Panc1 (cell line): Measurements from ENCODE around the gene PEPD. TPM values are rescaled to one million over a fixed set of nuclear protein-coding genes. Genes with fewer than 3 reads are reported as not detected.

Experiments used
- ATAC-seq: fragments of 200-7000 bp; cut with Tn5 transposase; 2 replicates; pipeline ENCODE4 v1.9.1; 2020; ENCODE audit warnings: mild to moderate bottlenecking, moderate library complexity
- BruUV-seq: library from RNA; stranded (reverse); fragments of 400-500 nt; replicated peaks from 2 replicates; lab custom pipeline; 2021; lab: Mats Ljungman, UMichigan
- CTCF ChIA-PET: fragments of 300-600 bp; sonication (Branson Sonifier 250); formaldehyde crosslinking; loops from one replicate; lab custom pipeline; 2022; ENCODE audit warnings: antibody characterized with exemption; lab: Charles Lee
- POLR2A ChIA-PET: fragments of 300-600 bp; sonication (Branson Sonifier 250); formaldehyde crosslinking; loops from one replicate; lab custom pipeline; 2022; ENCODE audit warnings: antibody characterized with exemption; lab: Charles Lee
- DNase-seq: peaks from one replicate; pipeline ENCODE4 v3.0.0-alpha.2; 2010; ENCODE audit warnings: low read depth, low spot score
- H3K27ac ChIP-seq: 2 replicates; pipeline ENCODE4 v1.5.1; 2011; ENCODE audit warnings: mild to moderate bottlenecking, low read length, inconsistent platforms
- H3K27me3 ChIP-seq: fragments of 200-500 bp; sonication (Bioruptor generic); 2 replicates; pipeline ENCODE4 v1.6.0; 2014; ENCODE audit warnings: low read length, inconsistent platforms; ENCODE audit not compliant: control insufficient read depth, insufficient read depth
- H3K36me3 ChIP-seq: fragments of 200-500 bp; sonication (Bioruptor generic); 2 replicates; pipeline ENCODE4 v1.5.1; 2014; ENCODE audit warnings: inconsistent platforms, mild to moderate bottlenecking, low read length, moderate library complexity; ENCODE audit not compliant: control insufficient read depth, insufficient read depth
- H3K4me1 ChIP-seq: 2 replicates; pipeline ENCODE4 v1.5.1; 2011; ENCODE audit warnings: inconsistent platforms, mild to moderate bottlenecking, low read length, moderate library complexity; ENCODE audit not compliant: control insufficient read depth, insufficient read depth
- H3K4me3 ChIP-seq, 2 experiments: 2 replicates each; pipeline ENCODE4 v1.5.1; 2011 to 2012; ENCODE audit warnings: low read depth in 2 of 2, low read length in 2 of 2, mild to moderate bottlenecking in 2 of 2, inconsistent platforms in 1 of 2, moderate library complexity in 1 of 2
- H3K9me3 ChIP-seq: fragments of 200-500 bp; sonication (Bioruptor generic); 2 replicates; pipeline ENCODE4 v1.5.1; 2014; ENCODE audit warnings: low read depth, mild to moderate bottlenecking, inconsistent platforms, low read length, moderate library complexity; ENCODE audit not compliant: control insufficient read depth, insufficient read depth
- POLR2AphosphoS5 ChIP-seq: IDR thresholded peaks from 2 replicates; pipeline ENCODE4 v1.6.1; 2012; ENCODE audit warnings: mild to moderate bottlenecking, low read depth, low read length, moderate library complexity
- SIN3A ChIP-seq: IDR thresholded peaks from 2 replicates; pipeline ENCODE4 v1.6.1; 2012; ENCODE audit warnings: low read depth, mild to moderate bottlenecking, low read length, moderate library complexity, borderline replicate concordance; ENCODE audit not compliant: insufficient read depth
- TCF7L2 ChIP-seq: IDR thresholded peaks from 2 replicates; pipeline ENCODE4 v1.6.1; 2011; ENCODE audit warnings: mild to moderate bottlenecking, low read depth, low read length, inconsistent platforms
- in situ Hi-C: cut with HindIII; loops from 2 replicates; pipeline ENCODE4 v1.10.0; 2016; ENCODE audit warnings: low sequenced_read_pairs, low pct_unique_long_range_greater_than_20kb
- intact Hi-C: fragments of 100-400 bp; cut with micrococcal nuclease; formaldehyde crosslinking; loops from one replicate; pipeline ENCODE4 v1.10.0; 2022; ENCODE audit not compliant: unreplicated experiment
- total RNA-seq: library from RNA; stranded (reverse); gene quantifications from one replicate; pipeline ENCODE4 v1.2.1, GENCODE V29; 2021; ENCODE audit not compliant: unreplicated experiment
- TF ChIP-seq, protein P1 (sequence below), 2 experiments: IDR thresholded peaks; 2 replicates each; pipeline ENCODE4 v1.6.1; 2011 to 2012; ENCODE audit warnings: low read depth in 2 of 2, control low read depth in 1 of 2, low read length in 1 of 2, mild to moderate bottlenecking in 1 of 2, moderate library complexity in 1 of 2; ENCODE audit not compliant: insufficient read depth in 1 of 2
- TF ChIP-seq, protein P2 (sequence below): fragments of 450-650 bp; IDR thresholded peaks from 2 replicates; pipeline ENCODE4 v1.5.1; 2017; ENCODE audit warnings: mild to moderate bottlenecking

Gene PEPD
- total RNA-seq, 1 experiment from 2014 or later: 102 TPM

DNA sequence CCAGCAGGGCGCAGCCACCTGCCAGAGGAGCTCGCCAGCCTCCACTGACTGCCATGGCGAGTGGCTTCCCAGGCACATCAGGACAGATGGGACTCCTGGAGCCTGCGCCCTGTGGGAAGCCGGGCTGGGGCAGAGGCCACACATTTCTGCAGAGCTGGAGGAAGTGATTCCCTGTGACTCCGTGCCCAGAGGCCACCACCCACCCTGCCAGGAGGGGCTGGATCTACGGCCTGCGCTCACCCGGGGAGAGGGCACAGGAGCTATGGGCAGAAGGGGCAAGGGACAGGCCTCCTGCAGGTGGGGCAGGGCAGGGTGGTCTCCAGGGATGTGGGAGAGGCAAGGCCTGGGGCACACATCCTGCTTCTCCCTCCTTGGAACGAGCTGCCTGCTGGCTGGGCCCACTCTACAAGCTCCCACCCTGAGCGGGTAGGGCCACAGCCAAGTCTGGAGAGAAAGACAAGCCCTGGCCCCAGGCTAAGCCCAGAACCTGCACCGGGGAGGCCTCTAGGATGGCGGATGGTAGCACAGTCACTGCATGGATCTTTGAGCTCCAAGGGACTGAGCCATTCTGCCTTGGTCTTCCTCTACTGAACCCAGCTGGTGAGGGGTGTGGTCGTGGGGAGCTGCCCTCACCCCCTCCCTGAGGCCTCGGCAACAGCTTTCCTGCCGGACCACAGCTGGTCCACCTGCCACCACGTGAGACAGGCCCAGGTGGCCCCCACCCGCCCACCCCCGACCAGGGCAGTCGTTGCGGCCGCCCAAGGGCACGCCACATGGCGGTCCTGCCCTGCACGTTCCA, 107.5 kb downstream of the PEPD start:
- POLR2A ChIA-PET: no interaction called here
- BruUV-seq: no TSS peak
- Histone ChIP-seq H3K4me3 (no peak overlapping the region), H3K27me3 (no peaks in the 10 kb centered on the region), H3K36me3 (no peaks in the 10 kb centered on the region), H3K4me1 (peaks cover 4% of the 10 kb centered on the region; the same call in 1 of the 2 replicates), H3K27ac (no peak overlapping the region), H3K9me3 (no peaks in the 10 kb centered on the region)
- TF ChIP-seq, protein P1, sequence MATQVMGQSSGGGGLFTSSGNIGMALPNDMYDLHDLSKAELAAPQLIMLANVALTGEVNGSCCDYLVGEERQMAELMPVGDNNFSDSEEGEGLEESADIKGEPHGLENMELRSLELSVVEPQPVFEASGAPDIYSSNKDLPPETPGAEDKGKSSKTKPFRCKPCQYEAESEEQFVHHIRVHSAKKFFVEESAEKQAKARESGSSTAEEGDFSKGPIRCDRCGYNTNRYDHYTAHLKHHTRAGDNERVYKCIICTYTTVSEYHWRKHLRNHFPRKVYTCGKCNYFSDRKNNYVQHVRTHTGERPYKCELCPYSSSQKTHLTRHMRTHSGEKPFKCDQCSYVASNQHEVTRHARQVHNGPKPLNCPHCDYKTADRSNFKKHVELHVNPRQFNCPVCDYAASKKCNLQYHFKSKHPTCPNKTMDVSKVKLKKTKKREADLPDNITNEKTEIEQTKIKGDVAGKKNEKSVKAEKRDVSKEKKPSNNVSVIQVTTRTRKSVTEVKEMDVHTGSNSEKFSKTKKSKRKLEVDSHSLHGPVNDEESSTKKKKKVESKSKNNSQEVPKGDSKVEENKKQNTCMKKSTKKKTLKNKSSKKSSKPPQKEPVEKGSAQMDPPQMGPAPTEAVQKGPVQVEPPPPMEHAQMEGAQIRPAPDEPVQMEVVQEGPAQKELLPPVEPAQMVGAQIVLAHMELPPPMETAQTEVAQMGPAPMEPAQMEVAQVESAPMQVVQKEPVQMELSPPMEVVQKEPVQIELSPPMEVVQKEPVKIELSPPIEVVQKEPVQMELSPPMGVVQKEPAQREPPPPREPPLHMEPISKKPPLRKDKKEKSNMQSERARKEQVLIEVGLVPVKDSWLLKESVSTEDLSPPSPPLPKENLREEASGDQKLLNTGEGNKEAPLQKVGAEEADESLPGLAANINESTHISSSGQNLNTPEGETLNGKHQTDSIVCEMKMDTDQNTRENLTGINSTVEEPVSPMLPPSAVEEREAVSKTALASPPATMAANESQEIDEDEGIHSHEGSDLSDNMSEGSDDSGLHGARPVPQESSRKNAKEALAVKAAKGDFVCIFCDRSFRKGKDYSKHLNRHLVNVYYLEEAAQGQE (IDR thresholded peaks at IDR 0.05; ENCODE audit: insufficient read depth in 1 of 2, low read depth in 2 of 2, low read length in 1 of 2): no peak
- TF ChIP-seq TCF7L2 (no peak), SIN3A (no peak), POLR2AphosphoS5 (no peak)
- TF ChIP-seq, protein P2, sequence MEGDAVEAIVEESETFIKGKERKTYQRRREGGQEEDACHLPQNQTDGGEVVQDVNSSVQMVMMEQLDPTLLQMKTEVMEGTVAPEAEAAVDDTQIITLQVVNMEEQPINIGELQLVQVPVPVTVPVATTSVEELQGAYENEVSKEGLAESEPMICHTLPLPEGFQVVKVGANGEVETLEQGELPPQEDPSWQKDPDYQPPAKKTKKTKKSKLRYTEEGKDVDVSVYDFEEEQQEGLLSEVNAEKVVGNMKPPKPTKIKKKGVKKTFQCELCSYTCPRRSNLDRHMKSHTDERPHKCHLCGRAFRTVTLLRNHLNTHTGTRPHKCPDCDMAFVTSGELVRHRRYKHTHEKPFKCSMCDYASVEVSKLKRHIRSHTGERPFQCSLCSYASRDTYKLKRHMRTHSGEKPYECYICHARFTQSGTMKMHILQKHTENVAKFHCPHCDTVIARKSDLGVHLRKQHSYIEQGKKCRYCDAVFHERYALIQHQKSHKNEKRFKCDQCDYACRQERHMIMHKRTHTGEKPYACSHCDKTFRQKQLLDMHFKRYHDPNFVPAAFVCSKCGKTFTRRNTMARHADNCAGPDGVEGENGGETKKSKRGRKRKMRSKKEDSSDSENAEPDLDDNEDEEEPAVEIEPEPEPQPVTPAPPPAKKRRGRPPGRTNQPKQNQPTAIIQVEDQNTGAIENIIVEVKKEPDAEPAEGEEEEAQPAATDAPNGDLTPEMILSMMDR: no peak
- in situ Hi-C loops: loop anchor here (10.0 kb wide), 1 partner anchor 291 kb away; no protein-coding TSS in a partner anchor
- DNase-seq: no peak
- intact Hi-C loops: no loop called here
- ATAC-seq: no peak
- CTCF ChIA-PET: no interaction called here

DNA sequence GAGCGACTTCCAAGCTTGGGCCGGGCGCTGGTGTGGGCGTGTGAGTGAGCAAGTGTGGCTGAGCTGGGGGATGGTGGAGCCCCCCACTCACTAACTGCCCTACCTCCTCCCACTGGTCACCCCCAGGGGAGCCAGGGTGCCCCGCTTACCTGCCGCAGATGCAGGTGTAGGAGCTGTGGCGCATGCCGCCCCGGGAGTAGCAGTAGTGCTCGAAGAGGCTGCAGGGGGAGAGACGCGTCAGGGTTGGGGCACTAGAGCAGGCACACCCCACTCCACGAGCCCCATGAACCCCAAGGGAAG, 108.2 kb downstream of the PEPD start:
- H3K4me1 ChIP-seq: peaks cover 4% of the 10 kb centered on the region; the same call in 1 of the 2 replicates
- ATAC-seq: no peak
- H3K9me3 ChIP-seq: no peaks in the 10 kb centered on the region
- no peak overlapping the region for H3K27ac ChIP-seq
- POLR2A ChIA-PET: no interaction called here
- no peaks in the 10 kb centered on the region for H3K36me3 ChIP-seq
- intact Hi-C loops: no loop called here
- DNase-seq: no peak
- no peak for TF ChIP-seq SIN3A
- TF ChIP-seq TCF7L2: no peak
- no peak for TF ChIP-seq POLR2AphosphoS5
- TF ChIP-seq, protein P2: no peak
- no peaks in the 10 kb centered on the region for H3K27me3 ChIP-seq
- in situ Hi-C loops: loop anchor here (10.0 kb wide), 1 partner anchor 291 kb away; no protein-coding TSS in a partner anchor
- no TSS peak for BruUV-seq
- CTCF ChIA-PET: interaction anchor here (1.0 kb wide), 1 partner anchor 364 kb away, joined by 3 read pairs; no protein-coding TSS in a partner anchor
- no peak overlapping the region for H3K4me3 ChIP-seq
